ENCODE results near the gene GDPD4. TPM values are rescaled to one million over a fixed set of nuclear protein-coding genes. Genes with fewer than 3 reads are reported as not detected.

Gene GDPD4
- total RNA-seq, 4 donors from 2014 or later: not detected

DNA sequence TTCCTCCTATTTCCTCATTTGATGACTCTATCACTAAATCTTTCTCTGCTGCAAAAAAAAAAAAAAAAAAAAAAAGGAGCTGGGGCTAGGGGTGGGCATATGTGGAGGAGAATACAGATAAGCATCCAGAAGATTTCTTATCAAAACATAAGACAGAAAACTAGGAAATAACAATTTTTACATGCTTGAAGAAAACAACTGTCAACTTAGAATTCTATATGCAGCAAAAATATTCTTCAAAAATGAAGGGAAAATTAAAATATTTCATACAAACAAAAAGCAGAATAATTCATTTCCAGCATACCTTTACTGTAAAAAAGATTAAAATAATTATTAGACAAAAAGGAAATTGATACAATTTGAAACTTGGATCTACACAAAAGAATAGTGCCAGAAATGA lies 38.7 kb downstream of the GDPD4 start:
- intact Hi-C loops (cut with DNase I): no loop called here
- Histone ChIP-seq H3K36me3 (no peaks in the 10 kb centered on the region), H3K27ac (no peak overlapping the region), H3K4me1 (no peaks in the 10 kb centered on the region), H3K9me3 (peaks cover 0 to 8% (median 7%) of the 10 kb centered on the region in 3 donors), H3K27me3 (no peaks in the 10 kb centered on the region), H3K4me3 (no peak overlapping the region)
- no peak for DNase-seq
- no peak for TF ChIP-seq POLR2A (IDR thresholded peaks at IDR 0.05)
- TF ChIP-seq, protein P1, sequence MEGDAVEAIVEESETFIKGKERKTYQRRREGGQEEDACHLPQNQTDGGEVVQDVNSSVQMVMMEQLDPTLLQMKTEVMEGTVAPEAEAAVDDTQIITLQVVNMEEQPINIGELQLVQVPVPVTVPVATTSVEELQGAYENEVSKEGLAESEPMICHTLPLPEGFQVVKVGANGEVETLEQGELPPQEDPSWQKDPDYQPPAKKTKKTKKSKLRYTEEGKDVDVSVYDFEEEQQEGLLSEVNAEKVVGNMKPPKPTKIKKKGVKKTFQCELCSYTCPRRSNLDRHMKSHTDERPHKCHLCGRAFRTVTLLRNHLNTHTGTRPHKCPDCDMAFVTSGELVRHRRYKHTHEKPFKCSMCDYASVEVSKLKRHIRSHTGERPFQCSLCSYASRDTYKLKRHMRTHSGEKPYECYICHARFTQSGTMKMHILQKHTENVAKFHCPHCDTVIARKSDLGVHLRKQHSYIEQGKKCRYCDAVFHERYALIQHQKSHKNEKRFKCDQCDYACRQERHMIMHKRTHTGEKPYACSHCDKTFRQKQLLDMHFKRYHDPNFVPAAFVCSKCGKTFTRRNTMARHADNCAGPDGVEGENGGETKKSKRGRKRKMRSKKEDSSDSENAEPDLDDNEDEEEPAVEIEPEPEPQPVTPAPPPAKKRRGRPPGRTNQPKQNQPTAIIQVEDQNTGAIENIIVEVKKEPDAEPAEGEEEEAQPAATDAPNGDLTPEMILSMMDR (IDR thresholded peaks at IDR 0.05): no peak

DNA sequence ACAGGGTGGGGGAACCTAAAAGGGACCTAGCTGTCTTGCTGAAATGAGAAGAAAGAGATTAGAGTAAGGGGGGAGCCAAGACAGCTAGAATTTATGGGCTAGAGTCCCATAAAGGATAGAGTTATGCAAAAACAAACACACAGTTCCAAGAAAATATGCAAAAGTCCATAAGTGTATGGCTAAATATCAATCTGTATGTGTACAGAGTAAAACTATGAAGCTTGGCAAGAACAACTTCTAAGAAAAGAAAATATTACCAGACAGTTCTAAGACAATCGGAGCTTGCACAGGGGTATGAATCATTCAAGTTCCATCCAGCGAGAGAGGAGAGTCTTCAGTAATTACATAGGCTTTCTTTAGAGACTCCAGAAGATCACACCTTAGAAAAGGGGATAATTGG lies 41.8 kb downstream of the GDPD4 start:
- no peak for TF ChIP-seq POLR2A (IDR thresholded peaks at IDR 0.05)
- TF ChIP-seq, protein P1 (IDR thresholded peaks at IDR 0.05): no peak
- Histone ChIP-seq H3K9me3 (peaks cover 0 to 8% (median 7%) of the 10 kb centered on the region in 3 donors), H3K27me3 (no peaks in the 10 kb centered on the region), H3K4me1 (no peaks in the 10 kb centered on the region), H3K4me3 (no peak overlapping the region), H3K36me3 (no peaks in the 10 kb centered on the region), H3K27ac (no peak overlapping the region)
- 37 to 53% methylated on average over 2 of the region's 2 CpGs for WGBS, 2 donors
- intact Hi-C loops (cut with DNase I): no loop called here
- DNase-seq: no peak

GRCh38 chr11:77253690-77254089 lies 47.8 kb downstream of the GDPD4 start:
- no peaks in the 10 kb centered on the region for H3K4me1 ChIP-seq
- intact Hi-C loops (cut with DNase I): no loop called here
- no peak for TF ChIP-seq POLR2A (IDR thresholded peaks at IDR 0.05)
- 43% methylated on average over 1 of the region's 1 CpG; no CpG with 5 or more reads in 1 of the 2 donors for WGBS, 2 donors
- H3K9me3 ChIP-seq: no peaks in the 10 kb centered on the region
- no peak overlapping the region for H3K4me3 ChIP-seq
- H3K27ac ChIP-seq: no peak overlapping the region
- H3K36me3 ChIP-seq: no peaks in the 10 kb centered on the region
- DNase-seq: no peak
- H3K27me3 ChIP-seq: no peaks in the 10 kb centered on the region

DNA sequence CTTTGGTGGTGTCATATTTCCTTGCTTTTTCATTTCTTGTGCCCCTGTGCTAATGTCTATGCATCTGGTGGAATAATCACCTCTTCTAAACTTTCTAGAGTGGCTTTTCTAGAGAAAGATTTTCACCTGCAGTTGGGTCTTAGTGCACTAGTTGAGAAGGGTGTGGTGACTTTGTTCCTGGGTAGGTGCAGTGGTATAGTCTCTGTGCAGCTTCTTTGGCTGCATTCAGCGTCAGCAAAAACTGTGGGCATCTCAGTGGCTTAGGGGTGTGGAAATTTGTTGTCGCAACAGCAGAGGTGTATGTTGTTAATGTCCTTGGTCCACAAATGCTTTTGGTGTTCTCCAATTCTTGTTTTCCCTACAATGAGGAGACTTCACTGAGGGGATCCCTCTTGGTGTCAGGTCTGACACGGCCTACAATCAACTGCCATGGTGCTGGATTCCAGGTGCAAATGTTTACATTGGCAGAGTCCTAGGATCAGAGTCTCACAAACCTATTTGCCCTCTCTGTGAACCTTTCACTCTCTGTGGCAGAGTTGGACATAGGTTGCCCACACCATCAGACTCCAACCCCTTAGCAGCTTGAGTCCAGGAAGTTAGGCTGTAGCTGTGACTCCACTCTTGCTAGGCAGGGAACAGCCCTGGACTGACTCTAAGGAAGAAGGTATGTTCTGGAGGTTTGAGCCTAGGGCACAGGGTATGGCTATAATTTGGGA lies 48.8 kb downstream of the GDPD4 start:
- TF ChIP-seq, protein P1 (IDR thresholded peaks at IDR 0.05): no peak
- TF ChIP-seq POLR2A (IDR thresholded peaks at IDR 0.05): no peak

DNA sequence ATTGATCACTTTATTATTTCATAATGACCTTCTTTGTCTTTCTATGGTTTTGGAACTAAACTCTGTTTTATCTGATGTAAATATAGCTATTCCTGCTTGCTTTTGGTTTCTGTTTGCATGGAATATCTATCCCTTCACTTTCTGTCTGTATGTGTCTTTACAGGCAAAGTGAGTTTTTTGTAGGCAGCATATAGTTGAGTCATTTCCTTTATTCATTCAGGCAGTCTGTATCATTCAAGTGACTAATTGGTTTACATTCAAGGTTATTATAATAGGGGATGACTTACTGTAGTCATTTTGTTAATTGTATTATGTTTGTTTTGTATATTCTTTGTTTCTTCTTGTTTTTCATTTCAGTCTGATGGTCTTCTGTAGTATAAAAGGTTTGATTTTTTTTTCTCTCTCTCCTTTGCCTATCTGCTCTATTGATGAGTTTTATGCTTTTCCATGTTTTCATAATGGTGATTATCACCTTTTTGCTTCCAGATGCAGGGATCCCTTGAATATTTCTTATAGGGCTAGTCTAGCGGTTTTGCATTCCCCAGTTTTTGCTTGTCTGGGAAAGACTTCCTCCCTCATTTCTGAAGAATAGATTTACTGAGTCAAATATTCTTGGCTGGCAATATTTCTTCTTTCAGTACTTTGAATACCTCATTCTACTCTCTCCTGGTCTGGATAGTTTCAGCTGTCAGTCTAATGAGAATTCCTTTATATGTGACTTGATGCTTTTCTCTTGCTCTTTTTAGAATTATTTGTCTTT lies 50.4 kb downstream of the GDPD4 start:
- Histone ChIP-seq H3K27ac (no peak overlapping the region), H3K36me3 (no peaks in the 10 kb centered on the region), H3K4me1 (no peaks in the 10 kb centered on the region), H3K4me3 (no peak overlapping the region), H3K9me3 (no peaks in the 10 kb centered on the region), H3K27me3 (no peaks in the 10 kb centered on the region)
- DNase-seq: no peak
- intact Hi-C loops (cut with DNase I): no loop called here
- WGBS, 2 donors: 41 to 63% methylated on average over 1 of the region's 1 CpG
- TF ChIP-seq POLR2A (IDR thresholded peaks at IDR 0.05): no peak
- TF ChIP-seq, protein P1 (IDR thresholded peaks at IDR 0.05): no peak

More for the DNA sequence above, 48.8 kb downstream of the GDPD4 start:
- 77 to 86% methylated on average over 2 to 3 of the region's 3 CpGs for WGBS, 2 donors
- no peaks in the 10 kb centered on the region for H3K4me1 ChIP-seq
- DNase-seq: no peak
- no peak overlapping the region for H3K4me3 ChIP-seq
- H3K9me3 ChIP-seq: no peaks in the 10 kb centered on the region
- intact Hi-C loops (cut with DNase I): no loop called here
- H3K27ac ChIP-seq: no peak overlapping the region
- H3K27me3 ChIP-seq: no peaks in the 10 kb centered on the region
- no peaks in the 10 kb centered on the region for H3K36me3 ChIP-seq

Measured in esophagus squamous epithelium (tissue), 5 donors.